Spleen (tissue), 11 donors: ENCODE data around the gene OLFM3. TPM values are rescaled to one million over a fixed set of nuclear protein-coding genes. Genes with fewer than 3 reads are reported as not detected.

ENCODE experiments used
- DNase-seq: peaks from one replicate; pipeline ENCODE4 v3.0.0-alpha.2; 2020
- H3K27ac ChIP-seq, 8 donors: fragments of 200-600 bp; sonication (generic) in 7 of 8; 1 replicate in 4 of 8; 2 replicates in 4 of 8; pipeline versions ENCODE4 v1.5.0 to v1.8.0; 2016 to 2021; ENCODE audit warnings: inconsistent platforms in 4 of 8, mild to moderate bottlenecking in 4 of 8, moderate library complexity in 1 of 8
- H3K27me3 ChIP-seq, 7 donors: fragments of 200-600 bp; sonication (generic) in 6 of 7; replicated peaks in 1 of 7; 1 replicate in 4 of 7; 2 replicates in 3 of 7; pipeline versions ENCODE4 v1.5.0 to v1.8.0; 2016 to 2021; ENCODE audit warnings: inconsistent platforms in 3 of 7, mild to moderate bottlenecking in 1 of 7
- H3K36me3 ChIP-seq, 6 donors: fragments of 200-600 bp; sonication (generic) in 5 of 6; 1 replicate in 4 of 6; 2 replicates in 2 of 6; pipeline versions ENCODE4 v1.5.0 to v1.8.0; 2016 to 2021; ENCODE audit warnings: inconsistent platforms in 2 of 6
- H3K4me1 ChIP-seq, 6 donors: fragments of 200-600 bp; sonication (generic) in 5 of 6; 1 replicate in 3 of 6; 2 replicates in 3 of 6; pipeline versions ENCODE4 v1.5.0 to v1.8.0; 2016 to 2021; ENCODE audit warnings: inconsistent platforms in 3 of 6
- H3K4me3 ChIP-seq, 8 donors: fragments of 200-600 bp; sonication (generic) in 7 of 8; 1 replicate in 4 of 8; 2 replicates in 4 of 8; pipeline versions ENCODE4 v1.5.0 to v1.8.0; 2016 to 2021; ENCODE audit warnings: inconsistent platforms in 4 of 8, mild to moderate bottlenecking in 4 of 8, moderate library complexity in 2 of 8
- H3K9me3 ChIP-seq, 8 donors: fragments of 200-600 bp; sonication (generic) in 7 of 8; 1 replicate in 4 of 8; 2 replicates in 4 of 8; pipeline versions ENCODE4 v1.5.0 to v1.8.0; 2016 to 2021; ENCODE audit warnings: inconsistent platforms in 4 of 8
- CTCF ChIP-seq, 11 experiments: fragments of 200-600 bp in 7 of 11; fragments of 450-650 bp in 4 of 11; sonication (generic) in 4 of 11; IDR thresholded peaks in 8 of 11; conservative IDR thresholded peaks in 3 of 11; 1 replicate in 7 of 11; 2 replicates in 4 of 11; pipeline versions ENCODE4 v1.4.0 to v1.8.0; 2016 to 2021; ENCODE audit warnings: antibody characterized with exemption in 11 of 11, inconsistent platforms in 4 of 11, mild to moderate bottlenecking in 1 of 11
- POLR2A ChIP-seq, 3 donors: fragments of 450-650 bp; IDR thresholded peaks; one replicate each; pipeline ENCODE4 v1.5.1; 2017; ENCODE audit warnings: antibody characterized with exemption in 3 of 3, mild to moderate bottlenecking in 1 of 3
- POLR2AphosphoS5 ChIP-seq, 3 donors: sonication (generic); formaldehyde crosslinking; IDR thresholded peaks; one replicate each; pipeline ENCODE4 v1.5.1; 2017; ENCODE audit warnings: antibody characterized with exemption in 3 of 3
- WGBS, 5 donors: extraction: QIAGEN DNeasy Blood & Tissue Kit in 3 of 5; methylation state at CpG; one replicate each; pipeline versions ENCODE4 v1.1.5 to v1.1.7; 2013 to 2018; 5-methylcytosine and 5-hydroxymethylcytosine counted together
- intact Hi-C: fragments of 100-400 bp; cut with DNase I; formaldehyde crosslinking; loops from one replicate; pipeline ENCODE4 v1.15.0; 2023; ENCODE audit warnings: low total_unique reads
- polyA plus RNA-seq, 3 donors: library from polyadenylated mRNA; stranded (reverse); fragments of 200-250 nt; gene quantifications; one replicate each; pipeline ENCODE4 v1.2.1, GENCODE V29; 2013
- total RNA-seq, 7 donors: library from RNA; depleted of rRNA in 3 of 7; stranded (reverse); fragments of >200 nt in 3 of 7; fragmentation: NEBNext Ultra II Directional in 4 of 7; extraction: Animal tissue kit (Norgen Biotek cat#: 25700) in 4 of 7; gene quantifications; one replicate each; pipeline versions ENCODE4 v1.1.0 to v1.2.1, GENCODE V29; 2016 to 2021
- donor health status: healthy with polysubstance abuse.
- donor health status: DM: no; HTN: no; CAD: no; lungs with moderate emphysema.
- donor health status: DM: no; HTN: no; CAD: no.
- donor health status: Bipolar disorder and iron deficiency.
- donor health status: healthy.
- donor health status: DM: no; HTN: no; CAD: no.
- donor health status: DM: yes; HTN: yes; CAD: no.

Gene OLFM3
- total and polyA plus RNA-seq, 10 donors: not detected

DNA sequence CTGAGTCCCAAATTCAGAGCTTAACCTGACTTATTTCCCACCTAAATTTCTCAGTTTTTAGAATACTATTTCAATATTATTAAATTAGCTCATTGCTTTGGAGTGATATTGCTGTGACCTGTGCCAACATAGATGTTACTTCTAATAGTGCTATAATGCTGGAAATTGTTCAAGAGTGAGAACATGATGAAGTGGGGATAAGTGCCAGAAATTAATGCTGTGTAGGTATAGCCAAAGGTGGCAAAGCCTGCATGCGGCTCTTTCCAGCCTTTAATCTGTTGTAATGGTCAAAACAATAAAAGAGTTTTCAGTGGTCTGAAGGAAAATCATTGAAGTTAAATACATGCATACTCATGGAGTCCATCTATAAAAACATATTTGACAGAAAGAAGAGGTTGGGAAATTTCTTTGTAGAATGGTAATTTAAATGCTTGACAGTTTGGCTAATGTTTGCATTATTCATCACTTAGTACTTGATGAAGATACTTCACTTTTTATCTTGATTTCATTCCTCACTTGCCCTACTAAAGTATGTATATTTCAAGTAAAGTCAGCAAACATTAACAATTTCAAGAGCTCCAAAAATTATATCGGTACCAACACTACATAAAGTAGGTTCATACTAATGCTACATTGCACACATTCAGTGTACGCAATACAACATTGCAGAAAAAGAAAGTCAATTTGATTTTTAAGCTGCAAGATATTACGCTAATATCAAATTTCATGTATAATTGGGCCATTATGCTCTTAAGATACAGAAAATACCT lies 82.1 kb downstream of the OLFM3 start:
- WGBS, 5 donors: 82 to 94% (median 87%) methylated on average over 4 of the region's 4 CpGs
- Histone ChIP-seq H3K4me3 (no peak overlapping the region), H3K27me3 (no peaks in the 10 kb centered on the region), H3K27ac (no peak overlapping the region), H3K9me3 (no peaks in the 10 kb centered on the region), H3K36me3 (no peaks in the 10 kb centered on the region), H3K4me1 (no peaks in the 10 kb centered on the region)
- intact Hi-C loops: no loop called here
- no peak for TF ChIP-seq POLR2AphosphoS5 (IDR thresholded peaks at IDR 0.05)
- no peak for TF ChIP-seq CTCF (IDR thresholded peaks at IDR 0.05 in 8 of 11, conservative IDR thresholded peaks at IDR 0.05 in 3 of 11)
- no peak for TF ChIP-seq POLR2A (IDR thresholded peaks at IDR 0.05)
- DNase-seq: no peak

GRCh38 chr1:101911894-101912293 lies 84.8 kb downstream of the OLFM3 start:
- Histone ChIP-seq H3K4me1 (no peaks in the 10 kb centered on the region), H3K9me3 (no peaks in the 10 kb centered on the region), H3K27ac (no peak overlapping the region), H3K36me3 (no peaks in the 10 kb centered on the region), H3K27me3 (no peaks in the 10 kb centered on the region), H3K4me3 (no peak overlapping the region)
- DNase-seq: no peak
- intact Hi-C loops: no loop called here
- WGBS, 5 donors: 75 to 88% (median 85%) methylated on average over 5 of the region's 5 CpGs
- TF ChIP-seq CTCF (IDR thresholded peaks at IDR 0.05 in 8 of 11, conservative IDR thresholded peaks at IDR 0.05 in 3 of 11): no peak
- TF ChIP-seq POLR2A (IDR thresholded peaks at IDR 0.05): no peak
- TF ChIP-seq POLR2AphosphoS5 (IDR thresholded peaks at IDR 0.05): no peak

DNA sequence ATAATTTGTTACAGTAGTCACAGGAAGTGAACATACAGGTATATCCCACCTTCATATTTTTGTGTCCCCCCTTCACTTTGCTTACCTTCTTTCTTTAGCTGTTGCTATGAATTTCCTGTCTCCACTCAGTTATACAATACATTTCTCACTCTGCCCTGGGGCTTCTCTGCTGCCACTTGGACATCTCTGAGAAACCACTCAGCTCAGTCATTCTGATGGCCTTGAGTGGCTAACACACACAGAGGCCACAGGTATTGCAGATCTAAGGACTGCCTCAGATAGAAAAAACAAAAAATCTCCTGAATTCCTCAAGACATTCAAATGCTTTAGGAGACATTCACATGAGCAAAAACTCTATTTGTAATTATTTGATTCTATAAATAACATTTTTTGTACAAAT lies 87.7 kb downstream of the OLFM3 start:
- Histone ChIP-seq H3K27me3 (no peaks in the 10 kb centered on the region), H3K27ac (no peak overlapping the region), H3K4me1 (no peaks in the 10 kb centered on the region), H3K4me3 (no peak overlapping the region), H3K9me3 (no peaks in the 10 kb centered on the region), H3K36me3 (no peaks in the 10 kb centered on the region)
- no peak for TF ChIP-seq POLR2A (IDR thresholded peaks at IDR 0.05)
- no peak for TF ChIP-seq CTCF (IDR thresholded peaks at IDR 0.05 in 8 of 11, conservative IDR thresholded peaks at IDR 0.05 in 3 of 11)
- TF ChIP-seq POLR2AphosphoS5 (IDR thresholded peaks at IDR 0.05): no peak
- DNase-seq: no peak
- intact Hi-C loops: no loop called here

DNA sequence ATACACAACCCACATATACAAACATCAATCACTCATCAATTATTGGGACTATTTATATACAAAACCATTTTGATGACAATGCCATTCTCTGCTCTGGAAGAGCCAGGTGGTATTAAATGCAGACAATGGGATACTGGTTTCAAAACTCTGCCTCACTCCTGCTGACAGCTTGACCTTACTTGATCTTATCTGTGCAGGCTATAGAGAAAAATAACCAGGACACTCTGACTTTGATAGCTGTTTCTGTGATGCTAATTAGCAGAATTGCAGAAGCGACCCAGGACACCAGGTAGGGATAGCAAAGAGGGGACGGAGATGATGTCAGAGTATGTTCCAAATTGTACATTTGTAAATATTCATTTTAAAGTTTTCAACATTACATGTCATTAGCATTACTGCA lies 89.5 kb downstream of the OLFM3 start:
- no peak for DNase-seq
- TF ChIP-seq POLR2AphosphoS5 (IDR thresholded peaks at IDR 0.05): no peak
- no peak for TF ChIP-seq POLR2A (IDR thresholded peaks at IDR 0.05)
- TF ChIP-seq CTCF (IDR thresholded peaks at IDR 0.05 in 8 of 11, conservative IDR thresholded peaks at IDR 0.05 in 3 of 11): no peak
- H3K4me1 ChIP-seq: no peaks in the 10 kb centered on the region
- WGBS, 5 donors: 45 to 81% (median 66%) methylated on average over 2 of the region's 2 CpGs
- no peak overlapping the region for H3K27ac ChIP-seq
- no peak overlapping the region for H3K4me3 ChIP-seq
- no peaks in the 10 kb centered on the region for H3K36me3 ChIP-seq
- intact Hi-C loops: no loop called here
- no peaks in the 10 kb centered on the region for H3K9me3 ChIP-seq
- no peaks in the 10 kb centered on the region for H3K27me3 ChIP-seq
